Effector memory CD4-positive, alpha-beta T cell (primary cell): ENCODE data around the gene YAE1.
"Not testable (repeated sequence)": the region's sequence is repeated elsewhere in the genome, so short reads cannot be mapped to it uniquely, and the experiment has no call there.

Source experiments
- DNase-seq, 3 donors: peaks; one replicate each; pipeline ENCODE4 v3.0.0-alpha.2; 2020
- H3K27ac ChIP-seq: 2 replicates; pipeline ENCODE4 v1.7.0; 2013; ENCODE audit warnings: mild to moderate bottlenecking, low read length, moderate library complexity; ENCODE audit not compliant: insufficient read depth, poor library complexity, severe bottlenecking
- H3K27me3 ChIP-seq: replicated peaks from 2 replicates; pipeline ENCODE4 v1.7.0; 2013; ENCODE audit warnings: mild to moderate bottlenecking, low read length; ENCODE audit not compliant: insufficient read depth, control insufficient read depth, poor library complexity, severe bottlenecking
- H3K36me3 ChIP-seq: 2 replicates; pipeline ENCODE4 v1.7.0; 2013; ENCODE audit warnings: mild to moderate bottlenecking, low read length, moderate library complexity; ENCODE audit not compliant: control insufficient read depth, insufficient read depth
- H3K4me1 ChIP-seq: 2 replicates; pipeline ENCODE4 v1.7.0; 2013; ENCODE audit warnings: low read length, mild to moderate bottlenecking; ENCODE audit not compliant: control insufficient read depth, insufficient read depth, poor library complexity, severe bottlenecking
- H3K4me3 ChIP-seq: 2 replicates; pipeline ENCODE4 v1.7.0; 2013; ENCODE audit warnings: low read length, low read depth, mild to moderate bottlenecking; ENCODE audit not compliant: insufficient read depth, poor library complexity, severe bottlenecking
- H3K9me3 ChIP-seq: 2 replicates; pipeline ENCODE4 v1.7.0; 2013; ENCODE audit warnings: mild to moderate bottlenecking, low read length, moderate library complexity; ENCODE audit not compliant: control insufficient read depth

The YAE1 gene

GRCh38 chr7:39531818-39532217, 34.4 kb upstream of the YAE1 start:
- Histone ChIP-seq H3K27ac (no peak overlapping the region), H3K4me1 (no peaks in the 10 kb centered on the region), H3K9me3 (no peaks in the 10 kb centered on the region), H3K4me3 (no peak overlapping the region), H3K36me3 (no peaks in the 10 kb centered on the region), H3K27me3 (no peaks in the 10 kb centered on the region)
- DNase-seq = no peak

DNA sequence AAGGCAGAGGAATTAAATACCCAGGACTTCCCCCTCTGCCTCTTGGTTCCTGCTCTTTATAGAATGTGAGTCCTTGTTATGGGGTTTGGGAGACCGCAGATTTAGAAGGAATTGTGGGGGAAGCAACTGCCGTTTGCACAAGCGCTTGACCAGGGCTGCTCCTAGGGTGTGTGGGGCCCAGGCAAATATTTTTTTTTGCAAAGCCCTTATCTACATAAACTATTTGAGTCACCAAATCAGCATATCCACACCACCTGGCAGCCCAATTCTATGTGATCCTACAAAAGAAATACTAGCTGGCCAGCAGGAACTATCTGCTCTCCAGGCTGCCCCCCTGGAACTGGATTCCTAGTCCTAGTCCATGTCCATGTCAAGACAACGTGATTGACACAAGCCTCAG, 33.4 kb upstream of the YAE1 start:
- Histone ChIP-seq H3K27me3 (no peaks in the 10 kb centered on the region), H3K36me3 (no peaks in the 10 kb centered on the region), H3K9me3 (no peaks in the 10 kb centered on the region), H3K4me1 (no peaks in the 10 kb centered on the region), H3K27ac (no peak overlapping the region), H3K4me3 (no peak overlapping the region)
- DNase-seq = no peak

- Histone ChIP-seq H3K4me1 (no peaks in the 10 kb centered on the region), H3K4me3 (no peak overlapping the region), H3K27ac (no peak overlapping the region), H3K36me3 (no peaks in the 10 kb centered on the region), H3K9me3 (no peaks in the 10 kb centered on the region), H3K27me3 (no peaks in the 10 kb centered on the region)
- no peak for DNase-seq
Measured at GRCh38 chr7:39534599-39534998, 31.6 kb upstream of the YAE1 start.

GRCh38 chr7:39535064-39535463, 31.1 kb upstream of the YAE1 start:
- Histone ChIP-seq H3K27ac (no peak overlapping the region), H3K9me3 (no peaks in the 10 kb centered on the region), H3K27me3 (no peaks in the 10 kb centered on the region), H3K36me3 (no peaks in the 10 kb centered on the region), H3K4me3 (no peak overlapping the region), H3K4me1 (no peaks in the 10 kb centered on the region)
- DNase-seq = no peak

GRCh38 chr7:39535720-39536119, 30.5 kb upstream of the YAE1 start:
- no peaks in the 10 kb centered on the region for H3K36me3 ChIP-seq
- H3K27me3 ChIP-seq = no peaks in the 10 kb centered on the region
- no peaks in the 10 kb centered on the region for H3K9me3 ChIP-seq
- no peak overlapping the region for H3K27ac ChIP-seq
- no peak overlapping the region for H3K4me3 ChIP-seq
- no peaks in the 10 kb centered on the region for H3K4me1 ChIP-seq
- DNase-seq = no peak

DNA sequence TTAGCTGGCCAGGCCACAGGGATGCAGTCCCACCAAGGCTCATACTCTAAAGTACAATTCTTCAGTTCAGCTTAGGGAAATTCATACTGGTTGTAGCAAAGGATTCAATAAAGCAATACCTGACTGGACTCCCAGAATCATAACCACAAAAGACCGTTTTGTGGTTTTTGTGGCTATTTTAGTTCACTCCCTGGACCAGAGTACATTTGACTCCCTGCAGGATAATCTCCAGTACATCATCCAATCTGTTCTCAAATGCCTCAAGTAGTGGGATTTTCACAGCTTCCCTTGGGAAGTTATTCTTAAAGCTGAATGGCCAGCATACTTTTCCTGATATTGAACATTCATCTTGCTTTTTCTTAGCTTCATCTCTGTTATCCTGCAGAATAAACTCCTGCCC, 29.3 kb upstream of the YAE1 start:
- Histone ChIP-seq H3K27me3 (no peaks in the 10 kb centered on the region), H3K9me3 (no peaks in the 10 kb centered on the region), H3K36me3 (no peaks in the 10 kb centered on the region), H3K4me1 (no peaks in the 10 kb centered on the region), H3K27ac (no peak overlapping the region), H3K4me3 (no peak overlapping the region)
- DNase-seq = no peak

- Histone ChIP-seq H3K9me3 (no peaks in the 10 kb centered on the region), H3K27ac (no peak overlapping the region), H3K4me3 (no peak overlapping the region), H3K36me3 (no peaks in the 10 kb centered on the region), H3K4me1 (no peaks in the 10 kb centered on the region), H3K27me3 (no peaks in the 10 kb centered on the region)
- DNase-seq = no peak
Measured at GRCh38 chr7:39539816-39540215, 26.4 kb upstream of the YAE1 start.

- Histone ChIP-seq H3K27ac (no peak overlapping the region), H3K4me3 (no peak overlapping the region), H3K27me3 (no peaks in the 10 kb centered on the region), H3K36me3 (no peaks in the 10 kb centered on the region), H3K9me3 (no peaks in the 10 kb centered on the region), H3K4me1 (no peaks in the 10 kb centered on the region)
- DNase-seq = no peak
Measured at GRCh38 chr7:39540320-39540719, 25.9 kb upstream of the YAE1 start.

- Histone ChIP-seq H3K4me3 (no peak overlapping the region), H3K36me3 (no peaks in the 10 kb centered on the region), H3K27ac (no peak overlapping the region), H3K27me3 (no peaks in the 10 kb centered on the region), H3K4me1 (no peaks in the 10 kb centered on the region), H3K9me3 (no peaks in the 10 kb centered on the region)
- no peak for DNase-seq
Measured at GRCh38 chr7:39541511-39541910, 24.7 kb upstream of the YAE1 start.

DNA sequence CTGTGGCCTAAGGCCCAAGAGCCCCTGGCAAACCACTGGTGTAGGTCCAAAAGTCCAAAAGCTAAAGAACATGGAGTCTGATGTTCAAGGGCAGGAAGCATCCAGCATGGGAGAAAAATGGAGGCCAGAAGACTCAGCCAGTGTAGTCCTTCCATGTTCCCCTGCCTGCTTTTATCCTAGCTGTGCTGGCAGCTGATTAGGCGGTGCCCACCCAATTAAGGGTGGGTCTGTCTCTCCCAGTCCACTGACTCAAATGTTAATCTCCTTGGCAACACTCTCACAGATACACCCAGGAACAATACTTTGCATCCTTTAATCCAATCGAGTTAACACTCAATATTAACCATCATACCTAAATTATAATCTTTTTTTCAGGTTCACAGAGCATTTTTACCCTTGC, 21.4 kb upstream of the YAE1 start:
- H3K27me3 ChIP-seq = not testable (repeated sequence)

DNA sequence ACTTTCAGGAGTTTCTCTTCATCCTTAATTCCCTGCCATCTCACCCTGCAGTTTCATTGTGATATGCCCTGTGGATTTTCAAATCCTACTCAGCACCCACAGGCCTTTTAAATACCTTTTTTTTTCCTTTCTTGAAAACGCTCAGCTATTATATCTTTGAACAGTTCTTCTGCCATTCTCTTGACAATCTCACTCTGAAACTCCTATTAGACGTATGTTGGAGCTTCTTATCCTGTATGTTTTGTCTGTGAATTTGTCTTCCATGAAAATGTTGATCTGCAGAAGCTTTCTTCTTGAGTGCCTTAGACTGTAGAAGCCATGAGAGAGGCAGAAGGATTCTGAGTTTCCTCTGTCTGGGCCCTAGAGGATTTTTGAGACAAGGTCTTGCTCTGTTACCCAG, 18.9 kb upstream of the YAE1 start:
- H3K36me3 ChIP-seq = no peaks in the 10 kb centered on the region
- DNase-seq = no peak
- no peaks in the 10 kb centered on the region for H3K4me1 ChIP-seq

More for the DNA sequence above, 21.4 kb upstream of the YAE1 start:
- not testable (repeated sequence) for H3K4me1 ChIP-seq, H3K9me3 ChIP-seq, DNase-seq, H3K36me3 ChIP-seq, H3K4me3 ChIP-seq, H3K27ac ChIP-seq

More for the DNA sequence above, 18.9 kb upstream of the YAE1 start:
- H3K27me3 ChIP-seq = no peaks in the 10 kb centered on the region
- no peak overlapping the region for H3K4me3 ChIP-seq
- no peak overlapping the region for H3K27ac ChIP-seq
- H3K9me3 ChIP-seq = peaks cover 4% of the 10 kb centered on the region
